Measurements from ENCODE around the gene ERCC5. TPM values are rescaled to one million over a fixed set of nuclear protein-coding genes. Genes with fewer than 3 reads are reported as not detected.

The ERCC5 gene
- total and polyA plus RNA-seq, 2 donors (not counting 3 experiments of a cell fraction or from before 2014, with no cell fraction given), result 12.5 to 40.1 TPM

- intact Hi-C loops (cut with micrococcal nuclease), result no loop called here
- Histone ChIP-seq H3K9me1 (replicated peaks; ENCODE audit: control insufficient read depth, extremely low read depth, insufficient read depth, low read length) (no peaks in the 10 kb centered on the region), H3K27me3 (ENCODE audit: control insufficient read depth in 2 of 2, insufficient read depth in 2 of 2, low read length in 2 of 2) (no peaks in the 10 kb centered on the region), H3K4me1 (ENCODE audit: control insufficient read depth, extremely low read depth, insufficient read depth, low read length) (no peaks in the 10 kb centered on the region), H3K79me2 (ENCODE audit: control insufficient read depth, insufficient read depth, low read length) (peaks cover 10% of the 10 kb centered on the region), H3K4me2 (ENCODE audit: insufficient read depth, low read length) (no peak overlapping the region), H3K27ac (ENCODE audit: insufficient read depth, low read depth, low read length) (no peak overlapping the region), H3K4me3 (replicated peaks in 1 of 3; ENCODE audit: insufficient read depth in 1 of 3, low read depth in 1 of 3, low read length in 3 of 3) (no peak overlapping the region), H3K9ac (replicated peaks; ENCODE audit: extremely low read depth, insufficient read depth, low read length) (no peak overlapping the region), H3K9me3 (replicated peaks; ENCODE audit: control insufficient read depth, insufficient read depth, low read length) (no peaks in the 10 kb centered on the region), H2AFZ (ENCODE audit: low read depth, low read length) (no peak overlapping the region), H4K20me1 (replicated peaks; ENCODE audit: control insufficient read depth, extremely low read depth, insufficient read depth, low read length) (peaks cover 3% of the 10 kb centered on the region), H3K36me3 (ENCODE audit: control insufficient read depth in 2 of 2, extremely low read depth in 1 of 2, insufficient read depth in 2 of 2, low read length in 2 of 2) (peaks cover 2 to 6% of the 10 kb centered on the region in 2 experiments)
- no peak for FAIRE-seq
- dilution Hi-C loops (cut with MboI; ENCODE audit: extremely low pct_ligation_motif_present, low sequenced_read_pairs), result no loop called here
- POLR2A ChIA-PET, result no interaction called here
- DNase-seq (ENCODE audit: low read depth, low spot score), result no peak
- no peak for TF ChIP-seq POLR2A (IDR thresholded peaks at IDR 0.05; ENCODE audit: low read depth, low read length)
- no peak for TF ChIP-seq JUN (IDR thresholded peaks at IDR 0.05; ENCODE audit: borderline replicate concordance, insufficient read depth, insufficient read length, low read depth)
- TF ChIP-seq EZH2 (IDR thresholded peaks at IDR 0.05; ENCODE audit: borderline replicate concordance, low read depth, low read length, severe bottlenecking), result no peak
- TF ChIP-seq FOS (IDR thresholded peaks at IDR 0.05; ENCODE audit: borderline replicate concordance, insufficient read depth, low read length), result no peak
- TF ChIP-seq MAX (IDR thresholded peaks at IDR 0.05; ENCODE audit: insufficient read depth, insufficient read length), result no peak
- no peak for TF ChIP-seq POLR2AphosphoS5 (IDR thresholded peaks at IDR 0.05; ENCODE audit: insufficient read depth, low read depth, low read length)
- no peak for TF ChIP-seq GATA2 (IDR thresholded peaks at IDR 0.05; ENCODE audit: insufficient read depth, insufficient read length, low read depth, low read length)
- TF ChIP-seq MYC (IDR thresholded peaks at IDR 0.05; ENCODE audit: low read depth, low read length), result no peak
- TF ChIP-seq, protein P1, sequence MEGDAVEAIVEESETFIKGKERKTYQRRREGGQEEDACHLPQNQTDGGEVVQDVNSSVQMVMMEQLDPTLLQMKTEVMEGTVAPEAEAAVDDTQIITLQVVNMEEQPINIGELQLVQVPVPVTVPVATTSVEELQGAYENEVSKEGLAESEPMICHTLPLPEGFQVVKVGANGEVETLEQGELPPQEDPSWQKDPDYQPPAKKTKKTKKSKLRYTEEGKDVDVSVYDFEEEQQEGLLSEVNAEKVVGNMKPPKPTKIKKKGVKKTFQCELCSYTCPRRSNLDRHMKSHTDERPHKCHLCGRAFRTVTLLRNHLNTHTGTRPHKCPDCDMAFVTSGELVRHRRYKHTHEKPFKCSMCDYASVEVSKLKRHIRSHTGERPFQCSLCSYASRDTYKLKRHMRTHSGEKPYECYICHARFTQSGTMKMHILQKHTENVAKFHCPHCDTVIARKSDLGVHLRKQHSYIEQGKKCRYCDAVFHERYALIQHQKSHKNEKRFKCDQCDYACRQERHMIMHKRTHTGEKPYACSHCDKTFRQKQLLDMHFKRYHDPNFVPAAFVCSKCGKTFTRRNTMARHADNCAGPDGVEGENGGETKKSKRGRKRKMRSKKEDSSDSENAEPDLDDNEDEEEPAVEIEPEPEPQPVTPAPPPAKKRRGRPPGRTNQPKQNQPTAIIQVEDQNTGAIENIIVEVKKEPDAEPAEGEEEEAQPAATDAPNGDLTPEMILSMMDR (IDR thresholded peaks at IDR 0.05; ENCODE audit: extremely low read depth in 1 of 2, insufficient read depth in 1 of 2, low read depth in 1 of 2, low read length in 2 of 2), result no peak
- no TSS peak for BruUV-seq (replicated peaks)
- CTCF ChIA-PET, result no interaction called here
These were observed 27.9 kb upstream of the ERCC5 start for GRCh38 chr13:102817907-102818306.
